NB4 (cell line): Measurements from ENCODE around the gene HLA-E.

Experiments
- DNase-seq: peaks from one replicate; pipeline ENCODE4 v3.0.0; 2010; ENCODE audit warnings: low read depth
- H3K4me3 ChIP-seq: one replicate; pipeline ENCODE4 v1.5.1; 2011; ENCODE audit warnings: mild to moderate bottlenecking, low read depth, low read length, moderate library complexity
- MAX ChIP-seq: IDR thresholded peaks from 2 replicates; pipeline ENCODE4 v1.6.1; 2011; ENCODE audit warnings: low read depth, low read length
- MYC ChIP-seq: IDR thresholded peaks from 2 replicates; pipeline ENCODE4 v1.6.1; 2011; ENCODE audit warnings: low read depth, low read length
- POLR2A ChIP-seq: IDR thresholded peaks from 2 replicates; pipeline ENCODE4 v1.6.1; 2011; ENCODE audit warnings: mild to moderate bottlenecking; ENCODE audit not compliant: insufficient read length; ENCODE audit errors: extremely low read depth
- TF ChIP-seq, protein P1 (sequence below): IDR thresholded peaks from one replicate; pipeline ENCODE4 v1.5.1; 2012; ENCODE audit warnings: low read depth, low read length

HLA-E gene

GRCh38 chr6:30450548-30450908 lies 38.8 kb upstream of the HLA-E start:
- H3K4me3 ChIP-seq: no peak overlapping the region
- TF ChIP-seq MAX: no peak
- TF ChIP-seq MYC: no peak
- TF ChIP-seq POLR2A: no peak
- TF ChIP-seq, protein P1, sequence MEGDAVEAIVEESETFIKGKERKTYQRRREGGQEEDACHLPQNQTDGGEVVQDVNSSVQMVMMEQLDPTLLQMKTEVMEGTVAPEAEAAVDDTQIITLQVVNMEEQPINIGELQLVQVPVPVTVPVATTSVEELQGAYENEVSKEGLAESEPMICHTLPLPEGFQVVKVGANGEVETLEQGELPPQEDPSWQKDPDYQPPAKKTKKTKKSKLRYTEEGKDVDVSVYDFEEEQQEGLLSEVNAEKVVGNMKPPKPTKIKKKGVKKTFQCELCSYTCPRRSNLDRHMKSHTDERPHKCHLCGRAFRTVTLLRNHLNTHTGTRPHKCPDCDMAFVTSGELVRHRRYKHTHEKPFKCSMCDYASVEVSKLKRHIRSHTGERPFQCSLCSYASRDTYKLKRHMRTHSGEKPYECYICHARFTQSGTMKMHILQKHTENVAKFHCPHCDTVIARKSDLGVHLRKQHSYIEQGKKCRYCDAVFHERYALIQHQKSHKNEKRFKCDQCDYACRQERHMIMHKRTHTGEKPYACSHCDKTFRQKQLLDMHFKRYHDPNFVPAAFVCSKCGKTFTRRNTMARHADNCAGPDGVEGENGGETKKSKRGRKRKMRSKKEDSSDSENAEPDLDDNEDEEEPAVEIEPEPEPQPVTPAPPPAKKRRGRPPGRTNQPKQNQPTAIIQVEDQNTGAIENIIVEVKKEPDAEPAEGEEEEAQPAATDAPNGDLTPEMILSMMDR: no peak
- DNase-seq: no peak

- peak; percentile 33; the same call in 1 of the 2 replicates for TF ChIP-seq MAX
- TF ChIP-seq POLR2A: no peak
- 0 out of 2 replicates have a peak, but pooled peaks have one; percentile 11 for TF ChIP-seq MYC
- peak; percentile 96 for DNase-seq
- no peak overlapping the region for H3K4me3 ChIP-seq
Observed at GRCh38 chr6:30450909-30451841, 38.1 kb upstream of the HLA-E start.

DNA sequence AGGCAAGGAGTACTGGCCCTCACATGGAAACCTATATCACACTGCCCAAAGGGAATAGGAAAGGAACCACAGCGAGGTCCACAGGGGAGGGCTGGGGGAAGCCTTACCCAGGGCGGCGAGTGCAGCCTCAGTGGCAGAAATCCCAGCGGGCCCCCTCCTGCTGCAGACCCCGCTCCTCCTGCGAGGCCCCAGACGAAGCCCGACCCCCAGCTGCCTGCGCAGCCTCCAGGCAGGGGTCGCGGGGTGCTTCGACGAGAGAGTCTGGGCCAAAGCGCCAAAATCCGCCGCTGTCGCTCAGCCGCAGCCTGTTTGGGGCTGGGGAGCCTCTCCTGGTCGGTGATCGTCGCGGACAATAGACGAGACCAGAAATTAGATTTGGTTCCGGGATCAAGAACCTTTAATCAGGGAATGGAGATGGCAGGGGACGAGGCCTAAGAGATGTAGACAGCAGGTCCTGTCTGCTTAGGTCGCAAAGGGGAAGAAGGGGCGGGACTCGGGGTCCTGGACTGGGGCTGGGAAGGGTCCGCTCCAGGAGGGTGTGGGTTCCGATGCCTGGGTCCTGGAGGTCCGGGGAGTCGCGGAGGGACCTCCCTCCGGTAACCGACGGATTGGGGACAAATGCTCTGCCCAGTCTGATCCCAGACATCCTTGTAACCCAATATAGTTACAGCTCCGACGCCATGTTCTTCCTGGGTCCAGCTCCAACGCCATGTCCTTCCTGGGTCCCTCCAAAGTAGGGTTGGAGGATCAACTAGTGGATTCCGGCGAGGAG lies 36.4 kb upstream of the HLA-E start:
- TF ChIP-seq MYC (no peak), MAX (no peak), POLR2A (no peak)
- TF ChIP-seq, protein P1: no peak
- DNase-seq: no peak
- H3K4me3 ChIP-seq: no peak overlapping the region

DNA sequence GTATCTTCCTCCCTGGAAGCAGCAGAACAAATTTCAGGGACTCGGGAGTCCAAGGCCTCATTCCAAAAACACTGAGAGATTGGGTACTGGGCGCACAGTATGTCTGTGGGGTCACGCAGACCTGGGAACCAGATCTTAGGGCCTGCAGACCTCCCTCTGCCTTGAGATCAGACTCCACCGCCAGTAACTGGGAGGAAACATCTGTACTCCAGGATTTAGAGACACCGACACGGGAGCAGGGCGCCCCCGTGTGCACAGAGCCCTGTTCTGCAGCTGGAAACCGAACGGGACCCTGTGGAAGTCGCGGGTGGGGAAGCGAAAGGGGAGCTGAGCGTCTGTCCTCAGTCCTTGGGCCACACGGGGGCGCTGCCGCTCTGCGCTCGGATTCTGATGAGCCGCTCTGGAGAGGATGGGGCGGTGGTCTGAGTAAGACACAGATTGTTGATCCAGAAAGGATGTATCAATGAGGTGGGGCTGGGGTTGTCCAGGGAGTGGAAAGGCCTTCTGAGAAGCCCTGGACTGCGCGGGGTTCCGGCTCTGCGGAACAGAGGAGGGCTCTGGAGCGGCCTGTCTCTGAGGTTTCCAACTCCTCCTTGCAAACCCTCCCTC lies 35.7 kb upstream of the HLA-E start:
- TF ChIP-seq, protein P1: peak; percentile 90
- TF ChIP-seq MAX: no peak
- no peak overlapping the region for H3K4me3 ChIP-seq
- DNase-seq: peak; percentile 92

GRCh38 chr6:30459145-30459544 lies 30.2 kb upstream of the HLA-E start:
- no peak for DNase-seq
- no peak overlapping the region for H3K4me3 ChIP-seq
- TF ChIP-seq MYC (no peak), MAX (no peak), POLR2A (no peak)
- TF ChIP-seq, protein P1: no peak
